Parathyroid adenoma (tissue), 2 donors: ENCODE measurements around the gene MAGI1.

Experiments used
- H2AFZ ChIP-seq: fragments of 300-600 bp; sonication (generic); one replicate; pipeline ENCODE4 v1.7.0; 2017; ENCODE audit warnings: antibody characterized with exemption, mild to moderate bottlenecking
- H3K27ac ChIP-seq: fragments of 300-600 bp; sonication (generic); one replicate; pipeline ENCODE4 v1.7.0; 2017
- H3K27me3 ChIP-seq: fragments of 300-600 bp; sonication (generic); one replicate; pipeline ENCODE4 v1.7.0; 2017; ENCODE audit warnings: low read length; ENCODE audit not compliant: control insufficient read depth, insufficient read depth
- H3K36me3 ChIP-seq: fragments of 300-600 bp; sonication (generic); one replicate; pipeline ENCODE4 v1.7.0; 2017; ENCODE audit warnings: low read length; ENCODE audit not compliant: control insufficient read depth, insufficient read depth
- H3K4me1 ChIP-seq: fragments of 300-600 bp; sonication (generic); one replicate; pipeline ENCODE4 v1.7.0; 2017; ENCODE audit warnings: control low read depth
- H3K4me2 ChIP-seq: fragments of 300-600 bp; sonication (generic); one replicate; pipeline ENCODE4 v1.7.0; 2017; ENCODE audit warnings: low read length
- H3K4me3 ChIP-seq: fragments of 300-600 bp; sonication (generic); one replicate; pipeline ENCODE4 v1.7.0; 2017; ENCODE audit warnings: low read depth, low read length
- H3K79me2 ChIP-seq: fragments of 300-600 bp; sonication (generic); one replicate; pipeline ENCODE4 v1.7.0; 2017; ENCODE audit warnings: control low read depth
- H3K9ac ChIP-seq: fragments of 300-600 bp; sonication (generic); one replicate; pipeline ENCODE4 v1.7.0; 2017; ENCODE audit warnings: mild to moderate bottlenecking
- H3K9me3 ChIP-seq: fragments of 300-600 bp; sonication (generic); one replicate; pipeline ENCODE4 v1.7.0; 2017; ENCODE audit warnings: low read length; ENCODE audit not compliant: control insufficient read depth
- CTCF ChIP-seq: fragments of 300-600 bp; sonication (generic); IDR thresholded peaks from one replicate; pipeline ENCODE4 v1.7.0; 2017; ENCODE audit warnings: antibody characterized with exemption, mild to moderate bottlenecking
- donor health status: primary hyperparathyroidism.

MAGI1 gene

GRCh38 chr3:65836047-65836446 lies 202.7 kb downstream of the MAGI1 start:
- Histone ChIP-seq H3K79me2 (no peaks in the 10 kb centered on the region), H3K9ac (no peak overlapping the region), H3K4me3 (no peak overlapping the region), H3K36me3 (no peaks in the 10 kb centered on the region), H3K9me3 (no peaks in the 10 kb centered on the region), H3K4me1 (peaks cover 3% of the 10 kb centered on the region), H3K27ac (no peak overlapping the region), H3K27me3 (no peaks in the 10 kb centered on the region), H3K4me2 (no peak overlapping the region), H2AFZ (no peak overlapping the region)
- no peak for TF ChIP-seq CTCF

- no peak for TF ChIP-seq CTCF
- Histone ChIP-seq H3K4me3 (no peak overlapping the region), H3K4me1 (peaks cover 3% of the 10 kb centered on the region), H3K27ac (no peak overlapping the region), H3K36me3 (no peaks in the 10 kb centered on the region), H3K27me3 (no peaks in the 10 kb centered on the region), H2AFZ (no peak overlapping the region), H3K79me2 (no peaks in the 10 kb centered on the region), H3K4me2 (no peak overlapping the region), H3K9ac (no peak overlapping the region), H3K9me3 (no peaks in the 10 kb centered on the region)
These were observed 204.8 kb downstream of the MAGI1 start for GRCh38 chr3:65833761-65834505.

GRCh38 chr3:65831733-65832425 lies 206.8 kb downstream of the MAGI1 start:
- H3K27me3 ChIP-seq: no peaks in the 10 kb centered on the region
- no peaks in the 10 kb centered on the region for H3K79me2 ChIP-seq
- H3K9me3 ChIP-seq: no peaks in the 10 kb centered on the region
- H3K4me3 ChIP-seq: no peak overlapping the region
- no peak overlapping the region for H3K4me2 ChIP-seq
- TF ChIP-seq CTCF: no peak
- no peak overlapping the region for H2AFZ ChIP-seq
- H3K27ac ChIP-seq: no peak overlapping the region
- peaks cover 3% of the 10 kb centered on the region for H3K4me1 ChIP-seq
- H3K9ac ChIP-seq: no peak overlapping the region
- no peaks in the 10 kb centered on the region for H3K36me3 ChIP-seq

- H3K4me2 ChIP-seq: no peak overlapping the region
- no peak overlapping the region for H3K27ac ChIP-seq
- H3K27me3 ChIP-seq: no peaks in the 10 kb centered on the region
- TF ChIP-seq CTCF: no peak
- H2AFZ ChIP-seq: no peak overlapping the region
- H3K4me3 ChIP-seq: no peak overlapping the region
- H3K4me1 ChIP-seq: peaks cover 3% of the 10 kb centered on the region
- no peaks in the 10 kb centered on the region for H3K36me3 ChIP-seq
- H3K9ac ChIP-seq: no peak overlapping the region
- no peaks in the 10 kb centered on the region for H3K79me2 ChIP-seq
- H3K9me3 ChIP-seq: no peaks in the 10 kb centered on the region
These were observed 207.6 kb downstream of the MAGI1 start for GRCh38 chr3:65830948-65831732.
